ENCODE results near the gene KCNK2. TPM values are rescaled to one million over a fixed set of nuclear protein-coding genes. Genes with fewer than 3 reads are reported as not detected.
"Not testable (repeated sequence)": the region's sequence is repeated elsewhere in the genome, so short reads cannot be mapped to it uniquely, and the experiment has no call there.

The KCNK2 gene
- total RNA-seq, 1 donor from 2014 or later, result 0.11 TPM

- DNase-seq (ENCODE audit: low spot score), result no peak
- intact Hi-C loops (cut with DNase I), result no loop called here
Measured at GRCh38 chr1:215141460-215141859, 58.9 kb downstream of the KCNK2 start.

GRCh38 chr1:215143497-215143896 lies 61.0 kb downstream of the KCNK2 start:
- DNase-seq (ENCODE audit: low spot score), result no peak
- intact Hi-C loops (cut with DNase I), result no loop called here

GRCh38 chr1:215146240-215146975 lies 63.9 kb downstream of the KCNK2 start:
- intact Hi-C loops (cut with DNase I), result no loop called here
- no peak for DNase-seq (ENCODE audit: low spot score)

DNA sequence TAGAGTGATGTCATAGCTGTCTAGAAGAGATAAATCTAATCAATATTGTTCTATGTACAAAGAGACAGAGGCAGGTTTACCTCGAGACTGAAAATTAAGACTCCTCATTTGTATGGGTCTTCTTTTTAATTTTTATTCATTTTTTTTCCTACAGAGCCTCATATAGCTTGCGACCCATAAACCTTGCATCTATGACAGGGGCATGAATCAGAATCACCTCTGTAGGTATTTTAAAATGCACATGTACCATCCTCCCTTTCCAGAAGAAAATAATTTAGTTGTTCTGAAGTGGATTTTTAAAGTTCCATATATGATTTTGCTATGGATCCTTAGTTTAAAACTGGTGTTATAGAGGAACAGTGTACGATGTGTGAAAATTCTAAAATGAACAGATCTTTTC lies 64.5 kb downstream of the KCNK2 start:
- intact Hi-C loops (cut with DNase I), result no loop called here
- no peak for DNase-seq (ENCODE audit: low spot score)

- DNase-seq (ENCODE audit: low spot score), result no peak
- intact Hi-C loops (cut with DNase I), result no loop called here
Measured at GRCh38 chr1:215151841-215152549, 69.5 kb downstream of the KCNK2 start.

DNA sequence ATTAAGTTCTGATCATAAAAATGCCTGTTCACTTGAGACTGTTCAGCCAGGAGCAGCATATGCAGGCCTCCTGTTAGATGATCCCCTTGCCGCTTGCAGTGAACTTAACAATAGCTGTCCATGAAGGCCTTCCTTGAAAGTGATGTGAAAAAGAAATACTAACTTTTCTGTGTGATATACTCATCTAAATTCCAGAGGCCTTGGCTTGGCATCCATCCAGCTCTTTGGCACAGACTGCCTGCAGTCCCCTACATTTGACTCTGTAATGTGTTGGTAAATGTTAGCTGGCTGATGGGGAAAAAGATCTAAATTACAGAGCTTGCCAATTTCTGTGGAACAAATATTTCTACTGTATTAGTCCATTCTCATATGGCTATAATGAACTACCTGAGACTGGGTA lies 73.7 kb downstream of the KCNK2 start:
- DNase-seq (ENCODE audit: low spot score), result no peak
- intact Hi-C loops (cut with DNase I), result no loop called here

DNA sequence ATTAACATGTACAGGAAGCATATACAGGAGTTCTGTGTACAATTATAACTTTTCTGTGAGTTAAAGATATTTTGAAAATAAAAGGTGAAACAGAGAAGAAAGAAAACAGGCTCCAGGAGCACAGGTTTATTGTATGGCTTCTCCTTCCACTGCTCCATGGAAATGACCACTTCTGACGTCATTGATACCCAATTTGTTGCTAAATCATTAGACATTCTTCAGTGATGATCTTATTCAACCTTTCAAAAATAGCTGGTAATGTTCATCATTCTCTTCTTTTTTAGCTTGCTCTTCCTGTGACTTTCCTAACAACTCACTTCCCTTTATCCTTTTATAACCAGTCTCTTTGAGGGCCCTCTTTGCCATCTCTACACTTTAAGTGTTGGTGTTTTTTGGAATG lies 77.8 kb downstream of the KCNK2 start:
- intact Hi-C loops (cut with DNase I), result no loop called here
- DNase-seq (ENCODE audit: low spot score), result no peak

DNA sequence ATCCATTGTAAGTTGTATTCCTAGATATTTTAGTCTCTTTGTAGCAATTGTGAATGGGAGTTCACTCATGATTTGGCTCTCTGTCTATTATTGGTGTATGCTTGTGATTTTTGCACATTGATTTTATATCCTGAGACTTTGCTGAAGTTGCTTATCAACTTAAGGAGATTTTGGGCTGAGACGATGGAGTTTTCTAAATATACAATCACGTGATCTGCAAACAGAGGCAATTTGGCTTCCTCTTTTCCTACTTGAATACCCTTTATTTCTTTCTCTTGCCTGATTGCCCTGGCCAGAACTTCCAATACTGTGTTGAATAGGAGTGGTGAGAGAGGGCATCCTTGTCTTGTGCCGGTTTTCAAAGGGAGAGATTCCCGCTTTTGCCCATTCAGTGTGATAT lies 80.6 kb downstream of the KCNK2 start:
- DNase-seq (ENCODE audit: low spot score); intact Hi-C loops (cut with DNase I): not testable (repeated sequence)

DNA sequence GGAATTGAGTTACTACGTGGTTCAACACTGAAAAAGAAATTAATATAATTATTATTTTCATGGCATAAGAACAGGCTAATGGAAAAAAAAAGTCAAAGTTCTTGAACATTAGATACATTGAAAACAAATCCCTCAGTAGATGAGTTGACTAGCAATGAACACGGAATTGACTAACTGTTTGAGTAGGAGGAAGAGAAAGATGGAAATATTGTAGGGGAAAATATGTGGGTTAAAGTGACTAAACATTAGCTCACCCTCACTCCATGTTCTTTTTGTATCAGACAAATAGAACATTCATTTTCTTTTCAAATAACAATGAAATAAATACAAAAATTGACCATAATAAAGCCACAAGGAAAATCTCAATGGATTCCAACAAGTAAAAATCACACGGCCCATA lies 84.3 kb downstream of the KCNK2 start:
- intact Hi-C loops (cut with DNase I), result no loop called here
- no peak for DNase-seq (ENCODE audit: low spot score)

DNA sequence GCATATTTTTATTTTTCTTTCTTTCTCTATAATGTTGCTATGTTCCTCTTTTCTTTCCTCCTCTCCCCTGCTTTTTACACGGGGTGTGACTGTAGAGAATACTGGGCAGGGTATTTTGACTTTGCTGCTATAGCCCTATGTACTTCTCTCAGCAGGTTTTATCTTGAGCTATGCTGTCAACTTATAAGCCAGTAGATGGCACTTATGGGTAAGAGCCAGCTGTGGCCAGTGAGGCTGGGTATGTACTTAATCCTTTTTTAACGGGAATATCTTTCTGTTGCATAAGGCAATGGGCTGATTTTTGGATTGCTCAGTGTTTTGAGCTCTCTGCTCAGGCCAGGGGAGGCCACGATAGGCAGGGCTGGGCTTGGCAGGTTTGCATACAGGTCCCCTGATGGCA lies 99.0 kb downstream of the KCNK2 start:
- intact Hi-C loops (cut with DNase I), result no loop called here
- DNase-seq (ENCODE audit: low spot score), result no peak

DNA sequence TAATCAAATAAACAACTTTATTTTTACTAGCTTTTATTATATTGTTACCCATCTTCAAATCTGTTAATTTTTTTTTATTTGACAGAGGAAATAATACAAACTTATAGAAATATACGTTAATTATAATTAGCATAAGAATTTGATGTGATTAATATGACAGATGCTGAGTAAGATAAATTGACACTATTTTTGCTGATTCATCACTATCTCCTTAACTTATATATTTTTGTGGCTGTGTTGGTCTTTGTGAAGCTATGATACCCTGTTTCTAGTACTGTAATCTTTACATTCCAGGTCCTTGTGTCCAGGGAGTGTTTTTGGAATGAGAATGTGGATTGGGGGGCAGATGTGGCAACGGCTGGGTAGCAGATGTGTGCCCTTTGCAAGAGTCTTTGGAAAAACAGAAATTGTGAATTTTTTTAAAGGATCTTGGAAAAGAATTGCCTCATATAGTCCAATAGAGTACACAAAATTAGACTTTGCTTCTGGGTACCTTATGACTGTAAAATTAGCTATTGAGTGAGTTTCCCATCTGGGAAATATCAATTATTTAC lies 102.6 kb downstream of the KCNK2 start:
- intact Hi-C loops (cut with DNase I), result no loop called here
- no peak for DNase-seq (ENCODE audit: low spot score)

DNA sequence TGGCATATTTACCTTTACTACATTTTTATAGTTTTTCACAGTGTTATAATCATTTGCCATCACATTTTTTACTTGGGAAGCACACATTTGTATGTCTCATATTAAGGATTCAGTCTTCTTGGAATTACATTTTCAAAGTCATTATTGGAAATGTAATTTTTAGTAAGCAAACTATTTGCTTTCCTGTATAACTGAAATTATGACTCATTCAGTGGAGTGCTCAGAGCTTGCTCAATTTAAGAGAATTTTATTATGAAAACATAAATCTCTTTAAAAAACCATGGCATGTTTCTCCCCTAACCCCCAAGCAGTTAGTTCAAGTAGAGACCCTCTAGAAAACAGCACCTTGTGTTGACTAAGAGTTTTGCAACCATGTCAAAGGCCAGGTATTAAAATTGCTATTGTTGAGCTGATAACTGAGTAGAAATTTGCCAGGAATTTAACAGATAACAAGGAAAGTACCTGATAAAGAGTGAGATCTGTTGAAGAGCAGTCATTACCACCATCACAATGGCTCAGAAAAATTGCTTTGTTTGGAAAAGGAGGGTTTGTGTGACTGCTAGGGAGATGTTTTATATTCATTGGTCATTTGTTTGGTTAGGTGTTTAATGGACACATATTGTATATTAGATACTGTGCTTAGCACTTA lies 105.9 kb downstream of the KCNK2 start:
- intact Hi-C loops (cut with DNase I), result no loop called here
- DNase-seq (ENCODE audit: low spot score), result no peak

DNA sequence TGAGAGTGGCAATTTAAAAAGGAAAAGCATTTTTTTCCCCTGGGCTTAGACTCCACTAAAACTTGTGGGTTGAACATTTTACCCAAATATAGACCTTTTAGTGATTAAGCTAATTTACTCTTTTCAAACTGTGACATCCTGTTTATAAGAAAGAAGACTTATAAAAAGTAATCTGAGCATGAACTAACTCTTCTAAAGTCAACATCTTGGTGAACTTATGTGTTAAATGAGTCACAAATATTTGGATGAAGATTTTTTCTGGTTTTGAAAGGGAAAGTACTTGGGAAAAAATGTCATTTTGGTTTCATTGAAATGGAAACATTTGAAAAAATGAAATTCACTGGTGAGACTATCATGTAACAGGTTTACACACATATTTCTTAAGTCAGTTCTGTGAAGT lies 109.8 kb downstream of the KCNK2 start:
- intact Hi-C loops (cut with DNase I), result no loop called here
- DNase-seq (ENCODE audit: low spot score), result no peak

- intact Hi-C loops (cut with DNase I), result no loop called here
- DNase-seq (ENCODE audit: low spot score), result no peak
Measured at GRCh38 chr1:215198021-215198420, 115.5 kb downstream of the KCNK2 start.

DNA sequence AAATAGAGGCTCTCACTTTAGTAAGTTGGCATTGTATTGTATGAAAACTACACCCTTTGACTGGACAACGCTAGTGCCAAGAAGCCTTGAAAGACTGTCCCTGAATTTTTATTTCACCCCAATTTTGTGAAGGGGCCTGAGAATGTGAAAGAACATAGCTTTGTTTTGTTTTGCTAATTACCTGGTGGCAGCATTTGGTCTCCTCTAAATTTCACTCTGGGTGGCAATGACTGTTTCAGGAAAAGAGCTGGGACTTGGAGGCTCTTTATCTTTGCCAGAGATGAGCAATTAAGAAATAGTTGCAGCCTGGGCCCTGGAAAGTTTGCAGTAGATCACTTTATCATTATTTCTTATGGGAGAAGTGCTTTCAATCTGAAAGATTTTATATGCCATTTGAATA lies 117.6 kb downstream of the KCNK2 start:
- no peak for DNase-seq (ENCODE audit: low spot score)
- intact Hi-C loops (cut with DNase I), result no loop called here

- intact Hi-C loops (cut with DNase I), result no loop called here
- no peak for DNase-seq (ENCODE audit: low spot score)
Measured at GRCh38 chr1:215201283-215201682, 118.7 kb downstream of the KCNK2 start.

DNA sequence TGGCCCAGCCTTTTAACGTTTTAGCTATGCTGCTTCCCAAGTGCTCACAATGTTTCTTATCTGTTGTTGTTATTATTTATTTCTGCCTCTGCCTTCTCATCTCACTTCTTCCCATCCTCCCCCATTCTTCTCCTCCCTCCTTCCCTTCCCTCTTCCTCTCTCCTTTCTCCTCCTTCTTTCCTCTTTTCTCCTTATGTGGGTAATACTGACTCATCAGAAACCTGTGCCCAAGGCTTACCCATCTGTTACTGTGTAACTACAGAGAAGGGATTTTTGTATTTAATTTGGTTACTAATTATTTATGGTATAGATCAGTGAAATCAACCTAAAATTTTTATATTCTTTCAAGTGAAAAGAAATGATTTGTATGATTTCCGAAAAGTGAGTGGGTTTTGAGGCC lies 120.3 kb downstream of the KCNK2 start:
- DNase-seq (ENCODE audit: low spot score), result no peak
- intact Hi-C loops (cut with DNase I), result no loop called here

- no peak for DNase-seq (ENCODE audit: low spot score)
- intact Hi-C loops (cut with DNase I), result no loop called here
Measured at GRCh38 chr1:215210167-215210566, 127.6 kb downstream of the KCNK2 start.

DNA sequence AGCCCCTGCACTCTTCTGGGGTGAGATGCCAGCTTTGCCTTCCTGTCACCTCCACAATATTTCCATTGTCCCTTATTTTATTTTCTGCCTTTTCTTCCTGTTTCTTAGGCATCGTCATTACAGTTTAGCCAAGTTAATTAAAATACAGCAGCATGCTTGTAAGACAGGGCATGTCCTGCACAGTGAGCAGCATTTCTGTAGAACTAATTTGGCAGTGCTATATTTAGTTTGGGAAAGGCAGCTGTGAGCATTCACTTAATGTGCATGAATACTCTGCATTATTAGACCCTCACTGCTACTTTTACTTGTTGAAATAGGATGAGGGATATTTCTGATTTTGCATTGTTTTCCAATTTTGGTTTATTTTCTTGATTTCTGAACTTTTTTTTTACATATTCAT lies 133.3 kb downstream of the KCNK2 start:
- intact Hi-C loops (cut with DNase I), result no loop called here
- DNase-seq (ENCODE audit: low spot score), result no peak

DNA sequence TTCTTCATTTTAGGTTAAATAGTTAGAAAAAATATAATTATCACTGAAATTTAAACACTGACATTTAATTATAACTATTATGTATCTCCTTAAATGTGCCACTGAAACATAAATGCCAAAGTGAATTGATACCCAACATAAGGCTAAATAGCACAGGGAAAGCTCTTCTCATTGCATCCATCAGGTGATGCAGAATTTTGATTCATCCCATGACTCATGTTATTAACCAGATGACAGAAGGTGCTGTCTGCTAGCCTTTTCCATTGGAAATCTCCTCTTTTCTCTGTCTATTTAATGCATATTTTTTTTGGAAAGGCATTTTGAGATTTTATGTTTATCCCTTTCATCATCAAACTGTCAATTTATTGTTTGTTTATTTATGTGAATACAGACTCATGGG lies 136.8 kb downstream of the KCNK2 start:
- no peak for DNase-seq (ENCODE audit: low spot score)
- intact Hi-C loops (cut with DNase I), result no loop called here

DNA sequence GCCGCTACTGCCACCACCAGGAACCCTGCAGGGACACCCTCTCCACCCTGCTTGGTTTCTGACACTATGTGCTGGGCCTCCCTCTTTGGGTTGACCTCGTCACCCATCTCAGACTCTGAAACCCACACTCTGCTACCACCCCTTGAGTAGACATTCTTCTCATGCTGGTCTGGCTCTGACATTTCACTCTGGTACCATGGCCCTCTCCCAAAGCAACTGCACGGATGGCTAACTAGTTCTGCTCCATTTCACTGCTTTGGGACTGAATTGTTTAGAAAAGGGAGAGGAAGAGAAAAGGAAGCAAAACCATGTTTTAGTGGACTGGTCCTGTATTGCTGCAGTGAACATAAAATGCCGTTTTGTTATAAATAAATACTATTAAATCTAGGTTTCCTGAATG lies 137.8 kb downstream of the KCNK2 start:
- no peak for DNase-seq (ENCODE audit: low spot score)
- intact Hi-C loops (cut with DNase I), result no loop called here

Measured in cardiac septum (tissue), 1 donor.